MM.1S (cell line): ENCODE measurements around the gene UBAC2.

ENCODE experiments used
- DNase-seq: peaks from one replicate; pipeline ENCODE4 v3.0.0-alpha.2; 2015
- H2AFZ ChIP-seq: fragments of 300-600 bp; sonication (generic); 2 replicates; pipeline ENCODE4 v1.6.0; 2016; ENCODE audit warnings: antibody characterized with exemption, low read length
- H3F3A ChIP-seq: fragments of 300-600 bp; sonication (generic); 2 replicates; pipeline ENCODE4 v1.6.1; 2016; ENCODE audit warnings: mild to moderate bottlenecking, antibody characterized with exemption, low read length, moderate library complexity, mixed read lengths; ENCODE audit not compliant: insufficient read depth
- H3K27ac ChIP-seq: fragments of 300-600 bp; sonication (generic); 2 replicates; pipeline ENCODE4 v1.5.1; 2016; ENCODE audit warnings: mild to moderate bottlenecking, low read length
- H3K27me3 ChIP-seq: fragments of 300-600 bp; sonication (generic); replicated peaks from 2 replicates; pipeline ENCODE4 v1.6.0; 2016; ENCODE audit warnings: low read length; ENCODE audit not compliant: insufficient read depth
- H3K36me3 ChIP-seq: fragments of 300-600 bp; sonication (generic); replicated peaks from 2 replicates; pipeline ENCODE4 v1.6.1; 2016; ENCODE audit warnings: mild to moderate bottlenecking, low read length, mixed read lengths; ENCODE audit not compliant: insufficient read depth
- H3K4me1 ChIP-seq: fragments of 300-600 bp; sonication (generic); 2 replicates; pipeline ENCODE4 v1.6.1; 2016; ENCODE audit warnings: low read length, mixed read lengths
- H3K4me2 ChIP-seq: fragments of 300-600 bp; sonication (generic); 2 replicates; pipeline ENCODE4 v1.6.0; 2016; ENCODE audit warnings: low read depth, low read length
- H3K4me3 ChIP-seq: fragments of 300-600 bp; sonication (generic); 2 replicates; pipeline ENCODE4 v1.5.1; 2016; ENCODE audit warnings: low read length, mixed read lengths
- H3K79me2 ChIP-seq: fragments of 300-600 bp; sonication (generic); 2 replicates; pipeline ENCODE4 v1.6.1; 2016; ENCODE audit warnings: mixed run types, low read length, mixed read lengths
- H3K9ac ChIP-seq: fragments of 300-600 bp; sonication (generic); 2 replicates; pipeline ENCODE4 v1.6.1; 2016; ENCODE audit warnings: low read length, mixed read lengths
- H3K9me2 ChIP-seq: fragments of 300-600 bp; sonication (generic); replicated peaks from 2 replicates; pipeline ENCODE4 v1.6.1; 2016; ENCODE audit warnings: mild to moderate bottlenecking, low read length, mixed read lengths; ENCODE audit not compliant: insufficient read depth
- H3K9me3 ChIP-seq: fragments of 300-600 bp; sonication (generic); replicated peaks from 2 replicates; pipeline ENCODE4 v1.6.1; 2016; ENCODE audit warnings: mild to moderate bottlenecking, low read length, mixed read lengths; ENCODE audit not compliant: insufficient read depth
- H4K20me1 ChIP-seq: fragments of 300-600 bp; sonication (generic); 2 replicates; pipeline ENCODE4 v1.6.1; 2016; ENCODE audit warnings: mild to moderate bottlenecking, low read length, moderate library complexity, mixed read lengths; ENCODE audit not compliant: insufficient read depth
- CTCF ChIP-seq: fragments of 300-600 bp; sonication (generic); IDR thresholded peaks from 2 replicates; pipeline ENCODE4 v1.5.1; 2016; ENCODE audit warnings: antibody characterized with exemption, low read length, mixed read lengths
- EZH2 ChIP-seq: fragments of 300-600 bp; sonication (generic); optimal IDR thresholded peaks from 2 replicates; pipeline ENCODE3; 2017; ENCODE audit warnings: low read depth, mild to moderate bottlenecking, antibody characterized with exemption, low read length, mixed read lengths
- EZH2phosphoT487 ChIP-seq: fragments of 300-600 bp; sonication (generic); IDR thresholded peaks from 2 replicates; pipeline ENCODE4 v1.6.1; 2018; ENCODE audit warnings: antibody characterized with exemption, low read length

The UBAC2 gene

GRCh38 chr13:99278843-99279242 is 78.2 kb downstream of the UBAC2 start:
- no peaks in the 10 kb centered on the region for H3K9me2 ChIP-seq
- no peaks in the 10 kb centered on the region for H4K20me1 ChIP-seq
- H3K9me3 ChIP-seq, result no peaks in the 10 kb centered on the region
- DNase-seq, result no peak
- no peaks in the 10 kb centered on the region for H3K79me2 ChIP-seq
- no peak overlapping the region for H3K4me2 ChIP-seq
- no peaks in the 10 kb centered on the region for H3F3A ChIP-seq
- no peaks in the 10 kb centered on the region for H3K27me3 ChIP-seq
- no peak overlapping the region for H3K27ac ChIP-seq
- H3K4me3 ChIP-seq, result no peak overlapping the region
- no peak overlapping the region for H2AFZ ChIP-seq
- no peaks in the 10 kb centered on the region for H3K36me3 ChIP-seq
- H3K9ac ChIP-seq, result no peak overlapping the region
- TF ChIP-seq CTCF, result no peak
- TF ChIP-seq EZH2phosphoT487, result no peak
- no peak for TF ChIP-seq EZH2
- peaks cover 10% of the 10 kb centered on the region for H3K4me1 ChIP-seq

GRCh38 chr13:99279637-99280036 is 79.0 kb downstream of the UBAC2 start:
- Histone ChIP-seq H3F3A (no peaks in the 10 kb centered on the region), H3K27me3 (no peaks in the 10 kb centered on the region), H3K27ac (no peak overlapping the region), H3K36me3 (no peaks in the 10 kb centered on the region), H3K9ac (no peak overlapping the region), H3K4me1 (peaks cover 10% of the 10 kb centered on the region), H4K20me1 (no peaks in the 10 kb centered on the region), H3K9me3 (no peaks in the 10 kb centered on the region), H3K4me2 (no peak overlapping the region), H3K4me3 (no peak overlapping the region), H3K9me2 (no peaks in the 10 kb centered on the region), H3K79me2 (no peaks in the 10 kb centered on the region), H2AFZ (no peak overlapping the region)
- DNase-seq, result no peak
- TF ChIP-seq EZH2, result no peak
- no peak for TF ChIP-seq EZH2phosphoT487
- no peak for TF ChIP-seq CTCF

GRCh38 chr13:99280166-99280565 is 79.5 kb downstream of the UBAC2 start:
- Histone ChIP-seq H3K27me3 (no peaks in the 10 kb centered on the region), H3K9me3 (no peaks in the 10 kb centered on the region), H3F3A (no peaks in the 10 kb centered on the region), H3K4me1 (peaks cover 10% of the 10 kb centered on the region), H2AFZ (no peak overlapping the region), H3K4me2 (no peak overlapping the region), H3K27ac (no peak overlapping the region), H3K79me2 (no peaks in the 10 kb centered on the region), H3K36me3 (no peaks in the 10 kb centered on the region), H3K9me2 (no peaks in the 10 kb centered on the region), H3K9ac (no peak overlapping the region), H3K4me3 (no peak overlapping the region), H4K20me1 (no peaks in the 10 kb centered on the region)
- DNase-seq, result no peak
- TF ChIP-seq EZH2phosphoT487, result no peak

- H3K27ac ChIP-seq, result peak overlapping the region; percentile 12; the same call in 1 of the 2 replicates
- peaks cover 10% of the 10 kb centered on the region for H3K4me1 ChIP-seq
- no peaks in the 10 kb centered on the region for H4K20me1 ChIP-seq
- no peaks in the 10 kb centered on the region for H3F3A ChIP-seq
- no peak overlapping the region for H3K9ac ChIP-seq
- H3K27me3 ChIP-seq, result no peaks in the 10 kb centered on the region
- H3K79me2 ChIP-seq, result no peaks in the 10 kb centered on the region
- H2AFZ ChIP-seq, result no peak overlapping the region
- H3K9me2 ChIP-seq, result no peaks in the 10 kb centered on the region
- no peak overlapping the region for H3K4me3 ChIP-seq
- H3K36me3 ChIP-seq, result no peaks in the 10 kb centered on the region
- DNase-seq, result no peak
- TF ChIP-seq EZH2, result no peak
- TF ChIP-seq CTCF, result no peak
- TF ChIP-seq EZH2phosphoT487, result no peak
- H3K9me3 ChIP-seq, result no peaks in the 10 kb centered on the region
- H3K4me2 ChIP-seq, result 0 out of 2 replicates have a peak overlapping the region, but pooled peaks have one; percentile 20
Observed at GRCh38 chr13:99281811-99282263, 81.2 kb downstream of the UBAC2 start.
